HG02623 (cell line): ENCODE results near the gene NPW.
A peak's percentile ranks its signal among the peaks of the same experiment; 100 is the strongest.
"Not testable (repeated sequence)": the region's sequence is repeated elsewhere in the genome, so short reads cannot be mapped to it uniquely, and the experiment has no call there.

Experiments
- ATAC-seq: cut with Tn5 transposase; IDR thresholded peaks from one replicate; pipeline ENCODE4 v1.9.1; 2021; ENCODE audit warnings: moderate library complexity; ENCODE audit not compliant: unreplicated experiment

The NPW gene

GRCh38 chr16:2019921-2020831, 591 bp downstream of the NPW start:
- ATAC-seq, result no peak

DNA sequence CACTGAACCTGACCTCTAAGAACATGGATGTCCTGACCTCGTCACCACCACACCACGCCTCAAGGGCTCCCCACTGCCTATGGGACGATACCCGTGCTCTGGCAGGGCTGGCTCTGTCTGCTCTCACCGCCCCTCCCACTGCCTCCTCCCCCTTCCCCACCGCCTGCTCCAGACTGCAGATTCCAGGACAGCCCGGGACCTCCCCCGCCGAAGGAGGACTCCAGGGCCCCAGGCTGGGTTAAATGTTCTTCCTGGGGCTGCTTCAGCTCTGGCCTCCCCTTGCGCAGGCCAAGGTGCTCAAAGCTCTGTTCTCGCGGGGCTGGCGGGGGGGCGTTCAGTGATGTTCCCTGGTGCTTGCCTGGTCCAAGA, 3.1 kb downstream of the NPW start:
- no peak for ATAC-seq

- peak; percentile 70 for ATAC-seq
Measured at GRCh38 chr16:2023092-2024031, 3.8 kb downstream of the NPW start.

DNA sequence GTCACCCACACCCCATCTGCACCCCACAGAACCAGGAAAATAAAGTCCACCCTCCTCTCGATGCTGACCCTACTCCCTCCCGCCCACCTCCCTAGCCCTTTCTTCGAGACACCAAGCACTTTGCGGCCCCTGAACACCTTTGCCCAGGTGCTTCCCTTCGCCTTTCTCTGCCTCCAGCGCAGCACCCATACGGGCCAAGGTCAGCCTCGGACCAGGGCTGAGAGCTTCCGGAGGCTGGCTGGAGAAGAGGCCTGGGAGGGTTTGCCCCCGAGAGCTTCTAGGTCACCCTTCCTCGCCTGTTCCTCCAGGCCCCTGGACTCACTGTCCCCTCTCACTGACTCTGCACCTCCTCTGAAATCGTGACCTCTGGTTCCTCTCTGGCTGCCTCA, 4.4 kb downstream of the NPW start:
- no peak for ATAC-seq

- ATAC-seq, result no peak
Measured at GRCh38 chr16:2025251-2025650, 5.7 kb downstream of the NPW start.

DNA sequence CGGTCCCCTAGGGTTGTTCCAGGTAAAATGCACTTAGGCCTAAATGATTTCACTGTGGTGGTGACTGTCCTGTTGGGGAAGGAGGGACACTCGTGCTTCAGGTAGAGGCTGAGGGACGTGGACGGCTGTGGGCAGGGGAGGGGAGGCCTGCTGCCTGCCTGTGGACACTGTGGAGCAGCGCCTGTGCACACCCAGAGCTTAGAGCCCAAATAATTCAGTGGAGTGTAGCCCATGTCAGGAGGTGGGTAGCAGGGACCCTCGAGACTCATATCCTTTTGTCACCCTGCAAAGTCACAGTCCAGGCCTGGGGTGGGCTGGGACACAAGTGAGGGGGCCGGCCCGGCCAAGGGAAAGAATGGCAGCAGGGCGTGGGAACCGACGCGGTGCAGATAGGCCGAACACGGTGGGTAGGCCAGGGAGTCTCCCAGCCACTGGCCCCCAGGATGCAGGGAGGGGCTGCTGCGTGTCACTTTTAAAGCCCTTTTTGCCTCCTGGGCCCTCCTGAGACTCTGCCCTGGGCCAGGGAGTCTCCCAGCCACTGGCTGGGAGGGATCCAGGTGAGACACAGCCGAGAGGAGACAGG, 6.4 kb downstream of the NPW start:
- ATAC-seq, result no peak

- no peak for ATAC-seq
Measured at GRCh38 chr16:2026461-2027023, 7.0 kb downstream of the NPW start, which contains the start of gene NHERF2. TSS of gene NHERF2 (plus strand) at chr16:2026902. CDS start at chr16:2027006, 104 bp downstream.

- no peak for ATAC-seq
Measured at GRCh38 chr16:2027024-2028010, 7.7 kb downstream of the NPW start.

- ATAC-seq, result no peak
Measured at GRCh38 chr16:2028146-2028545, 8.6 kb downstream of the NPW start.

DNA sequence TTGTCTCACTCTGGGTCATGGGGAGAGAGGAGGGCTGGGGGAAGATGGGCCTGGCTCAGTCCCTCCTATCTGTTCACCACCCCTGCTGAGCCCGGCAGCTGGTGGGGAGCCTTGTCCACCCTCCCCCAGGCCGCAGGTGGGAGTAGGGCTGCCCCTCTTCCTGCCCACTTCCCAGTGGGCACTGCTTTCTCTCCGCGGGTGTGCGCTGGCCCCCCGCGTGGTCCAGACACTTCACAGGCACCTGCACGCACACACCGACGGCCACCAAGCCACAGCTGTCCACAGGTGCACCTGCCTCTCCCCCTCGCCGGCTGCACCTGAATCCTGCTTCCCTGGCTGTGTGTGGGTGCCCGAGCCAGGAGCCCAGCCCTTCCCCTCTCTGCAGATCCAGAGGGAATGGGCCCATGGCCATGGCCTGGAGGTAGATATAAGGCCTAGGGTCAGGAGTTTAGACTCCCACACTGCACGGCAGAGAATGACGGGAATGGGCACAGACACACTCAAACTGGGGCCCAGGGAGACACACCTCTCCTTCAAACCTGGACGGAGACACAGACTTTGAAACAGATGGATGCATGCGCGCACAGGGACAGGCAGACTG, 9.1 kb downstream of the NPW start:
- ATAC-seq, result no peak

- no peak for ATAC-seq
Measured at GRCh38 chr16:2029350-2029749, 9.8 kb downstream of the NPW start.

- no peak for ATAC-seq
Measured at GRCh38 chr16:2030036-2030435, 10.5 kb downstream of the NPW start.

DNA sequence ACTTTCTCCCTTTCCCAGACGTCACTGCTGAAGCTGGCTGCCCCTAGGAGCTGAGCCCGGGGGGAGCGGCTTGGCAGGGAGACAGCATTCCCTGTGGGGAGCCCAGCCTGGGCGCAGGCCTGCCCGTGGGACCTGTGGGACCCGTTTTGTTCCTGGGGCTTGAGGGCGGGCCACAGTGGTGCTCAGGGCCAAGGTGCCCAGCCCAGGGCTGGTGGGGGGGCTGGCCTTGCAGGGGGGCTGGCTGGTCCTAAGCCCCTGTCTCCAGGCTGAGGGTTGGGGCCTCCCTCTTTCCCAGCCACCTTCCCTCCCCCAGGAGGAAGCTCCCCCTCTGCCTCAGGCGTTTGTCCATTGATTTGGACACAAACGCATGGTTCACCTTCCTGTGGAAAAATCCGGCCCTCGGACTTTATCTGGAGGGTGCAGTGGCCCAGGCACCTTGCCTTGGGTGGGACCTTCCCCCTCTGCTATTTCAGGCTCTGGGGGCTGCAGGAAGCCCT, 11.5 kb downstream of the NPW start:
- ATAC-seq, result no peak

GRCh38 chr16:2032285-2033056, 12.9 kb downstream of the NPW start:
- ATAC-seq, result no peak

GRCh38 chr16:2033057-2033908, 13.7 kb downstream of the NPW start:
- ATAC-seq, result no peak

DNA sequence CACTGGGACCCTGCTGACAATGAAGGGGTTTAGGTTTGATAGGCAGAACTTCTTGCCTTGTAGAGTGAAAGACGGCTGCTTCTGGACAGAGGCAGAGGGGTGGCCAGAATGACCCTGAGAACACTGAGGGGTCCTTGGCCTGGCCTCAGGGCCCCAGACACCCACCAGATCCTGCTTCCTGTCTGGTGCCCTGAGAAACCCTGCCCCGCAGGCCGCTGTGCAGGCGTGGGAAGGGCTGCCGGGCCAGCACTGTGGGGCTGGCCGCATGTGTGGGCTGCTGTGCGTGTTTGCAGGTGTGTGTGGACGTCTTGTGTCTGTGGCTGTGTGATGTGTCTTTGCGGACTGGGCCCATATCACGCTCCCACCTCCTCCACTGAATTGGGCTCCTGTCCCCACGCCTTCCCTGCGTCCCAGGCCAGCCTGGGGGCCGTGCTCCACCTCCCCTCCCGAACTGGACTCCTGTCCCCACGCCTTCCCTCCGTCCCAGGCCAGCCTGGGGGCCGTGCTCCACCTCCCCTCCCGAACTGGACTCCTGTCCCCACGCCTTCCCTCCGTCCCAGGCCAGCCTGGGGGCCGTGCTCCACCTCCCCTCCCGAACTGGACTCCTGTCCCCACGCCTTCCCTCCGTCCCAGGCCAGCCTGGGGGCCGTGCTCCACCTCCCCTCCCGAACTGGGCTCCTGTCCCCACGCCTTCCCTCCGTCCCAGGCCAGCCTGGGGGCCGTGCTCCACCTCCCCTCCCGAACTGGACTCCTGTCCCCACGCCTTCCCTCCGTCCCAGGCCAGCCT, 14.5 kb downstream of the NPW start:
- not testable (repeated sequence) for ATAC-seq
